ENCODE data around the gene TNS1. TPM values are rescaled to one million over a fixed set of nuclear protein-coding genes. Genes with fewer than 3 reads are reported as not detected.

The TNS1 gene
- total RNA-seq, 1 donor from 2014 or later: 25.1 TPM

GRCh38 chr2:217838409-217838831, 164.4 kb downstream of the TNS1 start:
- TF ChIP-seq, protein P1, sequence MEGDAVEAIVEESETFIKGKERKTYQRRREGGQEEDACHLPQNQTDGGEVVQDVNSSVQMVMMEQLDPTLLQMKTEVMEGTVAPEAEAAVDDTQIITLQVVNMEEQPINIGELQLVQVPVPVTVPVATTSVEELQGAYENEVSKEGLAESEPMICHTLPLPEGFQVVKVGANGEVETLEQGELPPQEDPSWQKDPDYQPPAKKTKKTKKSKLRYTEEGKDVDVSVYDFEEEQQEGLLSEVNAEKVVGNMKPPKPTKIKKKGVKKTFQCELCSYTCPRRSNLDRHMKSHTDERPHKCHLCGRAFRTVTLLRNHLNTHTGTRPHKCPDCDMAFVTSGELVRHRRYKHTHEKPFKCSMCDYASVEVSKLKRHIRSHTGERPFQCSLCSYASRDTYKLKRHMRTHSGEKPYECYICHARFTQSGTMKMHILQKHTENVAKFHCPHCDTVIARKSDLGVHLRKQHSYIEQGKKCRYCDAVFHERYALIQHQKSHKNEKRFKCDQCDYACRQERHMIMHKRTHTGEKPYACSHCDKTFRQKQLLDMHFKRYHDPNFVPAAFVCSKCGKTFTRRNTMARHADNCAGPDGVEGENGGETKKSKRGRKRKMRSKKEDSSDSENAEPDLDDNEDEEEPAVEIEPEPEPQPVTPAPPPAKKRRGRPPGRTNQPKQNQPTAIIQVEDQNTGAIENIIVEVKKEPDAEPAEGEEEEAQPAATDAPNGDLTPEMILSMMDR (conservative IDR thresholded peaks at IDR 0.05; ENCODE audit: low read depth, low read length): no peak
- H3K4me3 ChIP-seq (ENCODE audit: low read depth, low read length): no peak overlapping the region
- no peak for DNase-seq (ENCODE audit: low read depth)

GRCh38 chr2:217837530-217837929, 165.3 kb downstream of the TNS1 start:
- no peak overlapping the region for H3K4me3 ChIP-seq (ENCODE audit: low read depth, low read length)
- no peak for DNase-seq (ENCODE audit: low read depth)
- TF ChIP-seq, protein P1 (conservative IDR thresholded peaks at IDR 0.05; ENCODE audit: low read depth, low read length): no peak

DNA sequence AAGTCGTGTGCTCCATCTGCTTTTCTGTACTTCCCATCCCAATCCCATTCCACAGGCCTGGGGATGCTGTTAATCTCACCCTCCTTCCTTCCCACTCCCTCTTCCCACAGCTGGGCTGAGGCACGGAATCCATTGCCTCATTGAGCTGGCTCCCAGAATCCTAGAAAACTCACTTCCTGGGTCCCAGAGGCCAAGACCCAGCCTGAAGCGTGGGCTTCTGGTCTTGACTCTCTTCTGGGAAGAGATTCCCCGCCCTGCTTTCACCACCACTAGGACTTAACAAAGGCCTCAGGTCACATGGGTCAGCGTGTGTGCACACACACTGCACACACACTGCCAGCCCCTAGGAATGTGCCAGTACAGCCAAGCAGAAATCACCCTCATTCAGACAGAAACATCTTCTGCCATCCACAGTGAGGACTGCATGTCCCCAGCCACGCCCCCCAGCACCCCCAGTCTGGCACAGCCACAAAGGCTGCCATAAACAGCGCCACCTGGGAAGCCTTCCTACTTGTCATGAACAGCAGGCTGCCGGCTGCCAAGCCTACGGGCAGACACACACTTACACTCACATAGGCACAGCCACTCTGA, 165.8 kb downstream of the TNS1 start:
- H3K4me3 ChIP-seq (ENCODE audit: low read depth, low read length): no peak overlapping the region
- TF ChIP-seq, protein P1 (conservative IDR thresholded peaks at IDR 0.05; ENCODE audit: low read depth, low read length): peak; percentile 19
- no peak for DNase-seq (ENCODE audit: low read depth)

DNA sequence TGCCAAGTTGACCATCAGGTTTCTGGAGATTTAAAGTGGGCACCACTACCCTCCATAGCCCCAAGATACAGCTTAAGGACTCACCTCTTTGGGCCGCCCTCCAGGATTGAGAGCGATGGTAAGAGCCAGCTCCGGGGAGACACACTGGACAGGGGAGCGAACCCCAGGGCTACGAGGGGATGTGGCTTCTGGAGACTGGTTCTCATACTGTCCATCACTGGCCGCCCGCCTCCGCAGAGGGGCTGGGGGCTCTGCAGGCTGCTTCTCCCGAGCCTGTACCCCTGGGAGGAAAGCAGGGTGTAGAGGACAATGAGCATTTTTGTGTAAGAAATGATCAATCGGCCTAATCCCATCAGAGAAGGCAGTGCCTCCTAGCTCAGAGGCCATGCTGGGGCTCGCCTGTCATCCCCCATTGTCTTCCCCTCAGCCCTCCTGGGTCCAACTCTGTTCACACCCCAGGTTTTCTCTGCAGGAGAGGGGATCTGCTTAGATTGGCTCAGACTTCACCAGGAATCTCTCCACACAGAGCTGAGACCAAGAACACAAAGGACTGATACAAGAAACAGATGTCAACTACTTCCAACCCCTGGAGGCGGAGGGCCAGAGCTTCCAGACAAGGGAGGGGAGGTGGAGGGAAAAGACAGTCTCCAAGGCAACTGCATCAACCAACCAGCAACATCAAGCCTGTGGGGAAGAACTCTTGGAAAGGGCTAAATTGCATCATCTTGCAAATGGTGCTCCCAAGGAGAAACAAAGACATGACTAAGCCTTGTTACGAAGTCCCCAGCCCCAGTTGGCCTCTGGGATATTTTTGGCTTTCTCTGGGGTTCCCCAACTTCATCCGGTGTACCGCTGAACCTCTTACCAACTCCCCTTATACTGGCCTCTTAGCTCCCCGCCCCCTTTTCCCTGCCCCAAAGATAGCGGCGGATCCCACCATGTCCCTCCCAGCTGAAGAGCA, 166.6 kb downstream of the TNS1 start:
- no peak overlapping the region for H3K4me3 ChIP-seq (ENCODE audit: low read depth, low read length)
- no peak for DNase-seq (ENCODE audit: low read depth)
- TF ChIP-seq, protein P1 (conservative IDR thresholded peaks at IDR 0.05; ENCODE audit: low read depth, low read length): no peak

DNA sequence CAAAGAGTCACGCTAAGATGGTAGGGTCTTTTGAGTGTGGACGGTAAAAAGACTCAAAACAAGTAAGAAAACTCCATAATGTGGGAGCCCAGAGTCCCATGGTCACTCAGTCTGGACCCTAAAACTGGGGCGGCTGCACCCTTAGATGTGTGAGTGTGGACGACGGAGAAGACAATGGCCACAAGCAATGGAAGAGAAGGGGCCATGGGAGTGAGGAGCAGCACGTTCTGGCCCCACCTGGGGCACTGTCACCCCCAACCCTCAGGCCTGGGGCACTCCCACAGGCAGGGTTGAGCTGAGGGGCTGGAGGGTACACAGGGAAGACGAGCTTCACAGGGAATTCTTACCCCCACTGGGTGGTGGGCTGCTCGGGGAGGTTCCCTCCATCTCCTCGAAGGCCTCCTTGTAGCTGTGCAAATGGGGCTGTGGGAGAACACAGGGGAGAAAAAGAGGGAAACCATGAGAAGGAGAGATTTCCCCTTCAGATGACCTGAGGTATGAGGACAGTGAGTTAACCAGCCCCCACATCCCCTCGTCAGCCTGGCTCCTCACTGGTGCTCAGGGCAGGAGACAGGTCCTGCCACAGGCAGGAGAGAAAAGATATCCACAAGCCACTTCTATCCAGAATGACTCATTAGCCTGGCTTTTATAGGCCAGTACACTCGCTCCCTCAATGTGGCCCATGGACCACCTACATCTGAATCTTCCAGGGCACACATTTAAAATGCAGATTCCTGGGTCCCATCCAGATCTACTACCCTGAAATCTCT, 167.9 kb downstream of the TNS1 start:
- TF ChIP-seq, protein P1 (conservative IDR thresholded peaks at IDR 0.05; ENCODE audit: low read depth, low read length): no peak
- no peak for DNase-seq (ENCODE audit: low read depth)
- no peak overlapping the region for H3K4me3 ChIP-seq (ENCODE audit: low read depth, low read length)

- DNase-seq (ENCODE audit: low read depth): no peak
- TF ChIP-seq, protein P1 (conservative IDR thresholded peaks at IDR 0.05; ENCODE audit: low read depth, low read length): no peak
- H3K4me3 ChIP-seq (ENCODE audit: low read depth, low read length): no peak overlapping the region
Observed at GRCh38 chr2:217834057-217834620, 168.7 kb downstream of the TNS1 start.

All from epithelial cell of proximal tubule (primary cell).